GM18909 (cell line): ENCODE measurements around the gene UBAC2.

Source experiments
- ATAC-seq: cut with Tn5 transposase; IDR thresholded peaks from one replicate; pipeline ENCODE4 v1.9.1; 2021; ENCODE audit warnings: mild to moderate bottlenecking; ENCODE audit not compliant: unreplicated experiment, poor library complexity

UBAC2 gene

DNA sequence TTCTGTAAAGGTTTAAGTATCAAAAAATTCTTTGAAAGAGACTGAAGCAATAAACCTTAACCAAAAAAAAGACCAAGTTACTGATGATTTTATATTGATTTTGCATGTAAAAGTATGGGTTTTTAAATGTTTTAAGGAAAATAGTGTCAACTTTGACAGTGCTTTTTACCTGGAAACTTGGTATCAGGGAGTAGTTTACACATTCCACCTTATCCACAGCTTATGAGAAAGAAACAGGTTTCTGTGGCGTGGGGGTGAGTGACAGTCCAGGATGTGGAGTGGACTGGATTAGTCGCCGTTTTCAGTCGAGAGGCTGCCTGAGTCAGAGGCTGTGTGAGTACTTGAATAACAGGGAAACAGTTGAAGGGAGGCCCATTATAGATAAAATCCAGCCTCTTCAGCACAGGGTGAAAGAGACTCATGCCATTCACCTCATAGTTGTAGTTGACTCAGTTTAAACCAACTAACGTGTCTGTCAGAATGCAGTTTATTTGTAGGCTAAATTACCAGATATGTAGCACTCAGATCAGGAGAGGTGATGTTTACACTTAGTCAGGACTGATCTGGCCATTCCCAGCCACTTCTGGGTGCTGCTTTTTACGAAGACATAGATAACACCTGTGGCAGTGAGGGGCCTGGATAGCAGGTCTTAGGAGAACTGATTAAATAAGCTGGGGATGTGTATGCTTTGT lies 107.1 kb downstream of the UBAC2 start:
- peak; percentile 47 for ATAC-seq

DNA sequence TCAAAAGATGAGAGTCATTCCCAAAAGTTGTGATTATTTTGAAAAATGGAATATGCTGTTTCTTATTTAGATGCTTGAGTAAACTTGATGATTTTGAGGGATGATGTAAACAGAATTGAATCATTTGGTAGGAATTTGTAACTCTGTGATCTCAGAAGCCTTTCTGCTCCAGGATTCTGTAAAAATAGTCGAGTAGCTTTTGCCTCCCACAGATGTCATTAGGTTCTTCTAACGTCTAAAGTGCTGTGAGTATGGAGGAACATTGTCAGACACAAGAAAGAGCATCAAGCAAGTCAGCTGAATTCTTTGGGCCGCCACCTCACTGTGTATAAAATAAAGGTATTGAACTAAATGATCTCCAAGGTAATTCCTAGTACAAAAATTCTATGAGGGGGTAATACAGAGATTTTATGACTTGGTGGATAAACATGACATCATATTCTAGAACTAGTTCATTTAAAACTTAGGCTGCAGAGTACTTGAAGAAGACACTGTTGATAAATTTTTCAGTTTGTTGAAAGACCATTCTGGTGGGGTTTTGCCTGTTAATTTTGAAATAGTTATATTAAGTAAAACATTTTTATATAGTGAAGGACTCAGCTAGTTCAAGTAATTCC lies 107.9 kb downstream of the UBAC2 start:
- ATAC-seq = no peak

DNA sequence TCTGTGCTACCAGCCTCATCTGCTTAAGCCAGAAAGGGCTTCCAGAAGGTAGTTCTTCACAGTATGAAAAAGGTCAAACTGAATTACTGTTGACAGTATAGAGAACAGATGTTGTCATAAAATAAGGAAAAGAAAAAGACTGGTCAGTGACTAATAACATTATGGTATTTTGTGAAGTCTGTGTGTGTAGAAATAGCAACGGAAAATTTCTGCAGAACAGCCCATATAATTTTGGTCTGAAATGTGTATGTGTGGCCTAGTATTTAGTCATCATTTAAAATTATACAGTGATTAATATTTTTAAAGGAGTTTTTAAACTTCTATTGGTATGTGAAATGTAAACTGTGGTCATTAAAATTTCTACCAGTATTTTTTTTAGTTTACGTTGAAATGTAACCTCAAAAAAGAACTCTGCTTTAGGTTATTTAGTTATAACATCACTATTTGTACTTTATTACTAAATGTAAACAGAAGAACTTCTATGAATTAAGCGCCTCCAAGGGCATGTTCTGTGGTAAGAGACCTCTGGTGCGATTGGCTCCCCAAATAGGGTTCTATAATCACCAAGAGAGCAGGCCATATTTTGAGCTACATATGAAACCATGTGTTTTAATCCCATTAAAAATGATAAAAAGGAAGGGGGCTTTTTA lies 109.9 kb downstream of the UBAC2 start:
- ATAC-seq = peak; percentile 34

DNA sequence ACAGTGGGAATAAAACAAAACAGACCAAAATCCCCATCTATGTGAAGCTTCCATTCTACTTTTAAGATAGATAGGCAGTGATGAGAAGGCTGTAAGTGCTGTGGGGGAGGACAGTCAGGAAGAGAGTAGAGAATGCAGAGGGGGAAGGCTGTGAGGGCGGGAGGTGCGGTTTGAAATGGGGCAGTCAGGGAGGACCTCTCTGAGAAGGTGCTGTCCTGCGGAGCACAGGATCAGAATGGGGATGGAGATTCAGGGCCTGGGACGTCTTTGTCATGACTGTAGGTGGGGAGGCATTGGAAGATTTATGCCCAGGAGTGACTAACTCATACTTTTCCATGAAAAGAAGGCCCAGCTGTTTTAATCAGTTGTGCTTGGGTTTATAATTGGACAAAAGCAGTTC lies 110.5 kb downstream of the UBAC2 start:
- ATAC-seq = no peak

DNA sequence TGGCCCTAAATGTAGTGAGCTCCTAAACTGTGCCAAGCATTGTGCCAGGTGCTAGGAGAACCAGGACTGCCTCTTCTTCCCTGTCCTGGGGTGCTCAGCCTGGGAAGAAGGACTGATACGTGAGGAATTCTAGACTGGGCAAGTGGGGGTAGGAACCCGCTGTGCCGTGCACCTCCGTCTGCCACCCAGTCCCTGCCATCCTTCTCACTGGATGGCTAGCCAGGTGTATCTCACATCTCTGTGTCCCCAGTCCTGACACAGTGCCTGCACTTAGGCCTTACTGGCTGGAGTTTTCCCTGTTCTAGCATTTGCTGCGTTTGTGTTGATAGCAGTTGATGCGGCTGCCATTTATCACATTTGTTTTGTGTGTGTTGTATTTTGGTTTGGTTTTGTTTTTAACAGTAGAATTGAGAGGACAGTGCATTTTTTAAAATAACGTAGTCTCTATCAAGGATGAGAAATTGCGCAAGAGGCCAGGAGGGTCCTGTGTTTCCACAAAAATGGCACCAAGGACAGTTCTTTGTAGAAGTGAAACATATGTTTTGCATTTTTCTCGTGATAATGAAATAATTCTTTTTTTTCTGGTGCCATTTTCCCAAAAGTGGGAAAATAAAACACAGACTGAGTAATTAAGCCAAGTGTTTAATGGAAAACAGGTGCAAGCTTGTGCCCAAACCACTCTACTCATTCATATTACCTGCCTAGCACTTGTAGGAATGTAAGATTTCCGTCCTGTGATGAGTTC lies 111.3 kb downstream of the UBAC2 start:
- ATAC-seq = no peak

DNA sequence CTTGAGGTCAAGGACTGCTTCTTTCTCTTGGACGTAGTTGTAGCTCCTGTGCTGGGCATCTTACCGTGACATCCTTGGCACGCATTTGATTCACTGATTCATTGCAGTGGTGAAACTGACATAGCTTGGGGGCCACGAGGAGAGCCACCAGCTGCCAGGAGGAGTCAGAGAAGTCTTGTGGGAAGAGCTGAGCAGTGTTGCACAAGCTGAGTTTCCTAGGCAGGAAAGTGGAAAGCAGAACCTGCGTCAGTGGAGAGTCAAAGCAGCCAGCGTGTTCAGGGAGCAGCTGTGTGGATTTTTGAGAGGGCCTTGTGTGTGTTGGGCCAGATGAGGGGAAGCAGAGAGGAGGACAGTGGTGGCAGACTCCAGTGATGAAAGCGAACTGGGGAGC lies 111.8 kb downstream of the UBAC2 start:
- ATAC-seq = no peak

DNA sequence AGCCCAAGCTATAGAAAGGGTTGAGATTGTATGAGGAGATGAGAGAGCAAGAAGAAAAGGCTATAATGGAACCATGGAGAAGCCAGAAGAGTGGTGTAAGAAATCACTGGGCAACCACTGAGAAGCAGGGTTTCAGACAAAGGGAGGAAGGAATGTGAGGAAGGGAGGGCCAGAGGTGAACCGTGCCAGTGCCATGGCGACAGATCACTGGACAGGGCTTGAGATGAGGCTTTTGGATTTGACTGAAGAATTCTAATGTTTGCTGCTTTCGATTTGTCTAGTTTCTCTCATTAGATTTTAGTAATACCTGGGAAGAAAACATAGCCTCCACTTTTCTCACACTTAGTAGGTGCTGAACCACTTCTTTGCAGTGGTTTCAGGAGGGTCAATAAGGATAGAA lies 112.8 kb downstream of the UBAC2 start:
- ATAC-seq = no peak

DNA sequence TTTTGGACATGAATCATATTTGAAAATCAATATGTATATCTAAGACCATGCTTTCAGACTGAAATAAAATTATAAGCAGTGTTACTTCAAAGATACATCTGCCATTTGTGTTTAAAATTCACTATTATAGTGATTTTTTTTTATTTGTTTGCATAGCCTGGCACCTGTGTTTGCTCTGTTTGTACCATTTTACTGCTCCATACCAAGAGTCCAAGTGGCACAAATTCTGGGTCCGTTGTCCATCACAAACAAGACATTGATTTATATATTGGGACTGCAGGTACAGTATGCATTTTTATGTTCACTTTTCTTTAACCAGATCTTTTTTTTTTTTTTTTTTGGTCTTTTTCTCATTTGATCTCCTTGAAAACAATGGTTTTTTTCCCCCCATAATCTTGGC lies 113.3 kb downstream of the UBAC2 start:
- no peak for ATAC-seq

DNA sequence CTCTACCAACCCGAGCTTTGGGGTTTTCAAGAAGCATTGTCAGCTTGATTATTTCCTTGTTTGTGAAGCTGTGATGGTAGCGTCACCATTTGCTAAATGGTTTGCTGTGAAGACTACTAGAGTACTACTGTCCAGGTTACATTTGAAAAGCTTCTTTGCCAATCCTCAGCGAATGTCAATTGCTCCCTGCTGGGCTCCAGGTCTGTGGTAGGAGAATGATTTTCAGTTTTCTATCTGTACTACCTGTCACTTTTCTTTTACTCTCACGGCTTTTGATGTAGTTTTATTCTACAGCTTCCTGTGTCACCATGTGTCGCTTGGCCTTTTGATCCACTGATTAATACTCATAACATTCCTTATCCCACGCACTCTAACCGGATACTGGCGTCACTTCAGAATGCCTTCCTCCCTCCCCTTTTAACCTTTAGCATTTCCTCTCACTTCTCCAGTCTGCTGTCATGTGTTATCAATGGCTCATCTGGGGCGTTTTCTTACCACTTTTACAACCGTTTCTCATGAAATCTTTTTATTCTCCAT lies 114.1 kb downstream of the UBAC2 start:
- ATAC-seq = no peak

DNA sequence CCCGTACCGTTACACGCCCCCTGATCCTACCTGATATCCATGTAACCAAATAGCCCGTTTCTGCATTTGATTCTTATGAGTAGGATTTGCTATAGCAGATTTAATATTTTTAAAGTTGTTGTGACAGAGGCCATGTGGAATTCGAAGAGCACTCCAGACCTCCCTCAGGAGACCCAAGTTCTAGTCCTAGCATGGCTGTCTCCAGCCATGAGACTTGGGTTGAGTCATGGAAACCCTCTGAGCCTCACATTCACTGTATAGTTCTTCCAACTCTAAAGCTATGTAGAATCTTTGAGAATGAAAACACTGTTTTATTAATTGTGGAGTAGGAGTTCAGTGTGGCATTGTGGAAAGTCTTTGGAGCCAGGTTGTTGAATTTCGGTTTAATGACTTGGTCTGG lies 114.5 kb downstream of the UBAC2 start:
- ATAC-seq = no peak

DNA sequence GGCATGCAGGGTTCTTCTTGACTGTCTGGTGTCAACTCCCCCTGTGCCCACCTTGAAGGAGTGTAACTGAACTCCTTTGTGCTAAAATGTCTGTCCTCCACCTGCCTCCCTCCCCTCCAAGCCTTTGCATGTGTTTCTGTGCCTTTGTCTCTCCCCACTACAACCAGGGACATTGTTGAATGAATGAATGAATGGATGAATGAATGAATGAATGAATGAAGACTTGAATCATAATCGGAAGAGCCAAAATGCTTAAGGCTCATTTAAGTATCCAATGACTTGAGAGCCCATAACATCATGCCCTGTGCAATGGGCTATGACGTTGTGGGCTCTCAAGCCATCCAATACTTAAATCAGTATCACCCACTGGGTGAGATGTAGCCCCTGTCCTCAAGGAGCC lies 115.6 kb downstream of the UBAC2 start:
- ATAC-seq = no peak

DNA sequence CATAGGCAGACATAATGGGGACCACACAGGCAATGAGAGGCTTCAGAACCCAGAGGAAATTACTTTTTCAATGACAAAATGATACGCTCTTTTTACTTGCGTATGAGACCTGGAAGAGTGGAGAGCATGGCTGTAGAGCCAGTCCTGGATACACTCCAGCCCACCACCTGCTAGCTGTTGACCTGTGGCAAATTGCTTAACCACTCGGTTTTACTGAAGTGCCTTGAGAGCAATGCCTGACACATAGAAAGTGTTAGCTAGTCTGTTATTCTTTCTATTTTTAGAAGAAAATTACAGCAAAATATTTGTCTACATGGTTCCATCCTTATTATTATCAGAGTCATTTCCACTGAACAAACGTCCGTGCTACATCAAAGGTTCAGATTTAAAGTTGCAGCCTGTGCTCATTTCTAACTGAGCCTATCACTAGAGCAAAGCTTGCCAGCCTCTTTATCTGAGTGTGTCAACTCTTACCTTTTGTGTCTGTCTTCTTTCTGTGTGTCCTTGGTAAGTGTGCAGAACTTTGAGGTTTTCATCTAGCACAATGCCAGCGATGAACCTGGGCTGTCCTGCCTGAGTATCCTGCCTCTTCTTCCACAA lies 116.1 kb downstream of the UBAC2 start:
- ATAC-seq = no peak

DNA sequence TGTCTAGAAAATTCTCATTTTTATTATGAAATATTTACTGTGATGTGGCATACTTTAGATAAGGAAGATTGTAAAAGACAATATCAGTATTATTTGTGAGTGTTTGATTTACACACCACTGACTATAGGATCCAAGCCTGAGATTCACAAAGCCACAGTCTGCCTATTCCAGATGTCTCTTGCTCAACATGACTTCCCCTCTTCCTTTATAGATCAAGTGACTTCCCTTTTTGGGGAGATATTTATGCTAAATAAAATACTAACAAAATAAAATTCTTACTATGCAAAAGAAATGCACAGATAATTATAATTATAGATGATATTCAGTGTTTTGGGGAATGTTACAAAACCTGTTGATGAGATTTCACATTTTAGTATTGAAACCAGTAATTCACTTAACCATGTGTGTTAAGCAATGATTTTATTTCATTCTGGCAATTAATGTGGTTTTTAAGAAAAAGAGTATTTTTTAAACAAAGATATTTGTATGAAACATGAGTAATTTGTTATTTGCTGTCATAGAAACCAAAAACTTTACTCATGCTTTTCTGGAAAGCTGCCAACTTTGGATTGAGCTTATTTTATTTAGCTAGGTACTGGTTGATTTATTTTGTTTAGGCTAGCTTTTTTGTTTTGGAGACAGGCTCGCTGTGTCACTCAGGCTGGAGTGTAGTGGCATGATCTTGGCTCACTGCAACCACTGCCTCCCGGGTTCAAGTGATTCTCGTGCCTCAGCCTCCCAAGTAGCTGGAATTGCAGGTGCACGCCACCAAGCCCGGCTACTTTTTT lies 120.2 kb downstream of the UBAC2 start:
- ATAC-seq = no peak

DNA sequence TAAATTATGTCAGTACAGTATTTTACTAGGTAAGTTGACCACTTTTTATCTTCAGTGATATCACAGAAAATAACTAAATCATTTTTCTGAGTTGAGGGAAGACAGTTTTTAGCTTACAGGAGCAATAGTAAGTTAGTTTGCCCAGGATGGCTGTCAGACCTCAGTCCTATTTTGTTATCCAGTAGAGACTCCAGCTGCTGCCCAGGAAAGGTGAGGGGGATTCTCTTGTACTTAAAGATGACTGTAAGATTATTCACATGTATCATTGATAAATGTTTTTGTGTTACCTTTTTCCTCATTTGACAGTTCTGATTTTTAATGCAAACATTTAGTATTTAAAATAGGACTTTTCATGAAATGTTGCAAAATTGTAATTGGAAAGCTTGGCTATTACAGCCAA lies 121.1 kb downstream of the UBAC2 start:
- ATAC-seq = no peak

DNA sequence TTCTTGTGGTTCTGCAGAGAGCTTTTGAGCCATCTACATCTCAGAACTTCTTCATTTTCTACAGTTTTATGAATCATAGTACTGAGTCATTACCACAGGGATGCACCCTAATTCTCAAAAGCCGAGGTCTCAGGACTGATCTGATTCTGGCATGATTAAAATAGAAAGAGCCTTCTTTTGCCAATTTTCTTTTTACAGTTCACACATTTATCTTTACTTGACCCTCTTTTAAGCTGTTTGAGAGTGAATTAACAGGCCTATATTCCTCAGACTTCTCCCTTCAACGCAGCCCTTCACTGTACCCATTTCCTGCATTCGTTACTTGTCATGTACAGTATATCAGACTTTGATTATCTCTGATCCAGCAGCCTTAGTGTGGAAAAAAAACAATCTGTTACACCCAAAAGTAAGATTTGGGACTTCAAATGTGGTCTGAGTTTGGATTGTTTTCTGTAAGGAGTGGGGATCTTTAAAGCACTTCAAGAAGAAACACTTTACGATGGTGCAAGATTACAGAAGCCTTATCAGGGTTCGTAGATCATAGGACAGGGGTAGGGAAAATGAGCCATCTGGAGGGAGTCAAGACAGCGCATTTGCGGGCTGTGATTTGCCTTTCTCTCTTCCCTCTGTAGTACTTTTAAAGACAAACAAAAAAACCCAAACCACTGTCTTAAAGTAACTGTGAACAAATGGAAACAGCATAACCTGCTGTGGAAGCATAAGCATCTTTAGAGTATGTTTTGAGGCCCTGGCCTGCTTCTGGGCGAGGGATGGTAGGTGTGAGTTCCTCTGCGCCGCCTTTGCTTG lies 121.8 kb downstream of the UBAC2 start:
- ATAC-seq = peak; percentile 82

DNA sequence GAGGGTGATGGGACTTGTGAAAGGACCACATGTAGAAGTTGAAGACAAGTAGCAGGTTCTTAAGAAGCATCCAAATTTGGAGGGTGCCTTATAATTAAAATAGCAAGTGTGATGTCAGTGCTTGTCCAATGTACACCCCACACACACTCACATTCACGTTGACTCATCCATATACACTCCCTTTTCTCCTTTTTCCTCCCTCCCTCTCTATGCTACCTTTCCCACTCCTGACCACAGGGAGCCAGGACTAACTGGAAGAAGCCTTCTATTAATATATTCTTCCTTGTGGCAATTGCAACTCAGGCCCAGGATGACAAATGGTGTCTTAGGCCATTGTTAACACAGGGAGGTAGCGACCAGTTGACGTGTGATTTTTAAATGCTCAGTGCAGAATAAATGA lies 122.8 kb downstream of the UBAC2 start:
- no peak for ATAC-seq

DNA sequence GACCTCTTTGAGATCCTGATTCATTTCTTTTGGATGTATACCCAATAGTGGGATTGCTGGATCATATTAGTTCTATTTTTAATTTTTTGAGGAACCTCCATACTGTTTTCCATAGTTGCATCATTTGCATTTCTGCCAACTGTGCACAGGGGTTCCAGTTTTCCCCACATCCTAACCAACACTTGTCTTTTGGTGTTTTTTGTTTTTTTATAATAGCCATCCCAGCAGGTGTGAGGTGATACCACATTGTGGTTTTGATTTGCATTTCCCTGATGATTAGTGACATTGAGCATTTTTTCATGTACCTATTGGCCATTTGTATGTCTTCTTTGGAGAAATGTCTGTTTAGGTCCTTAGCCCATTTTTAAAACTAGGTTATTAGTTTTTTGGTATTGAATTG lies 125.4 kb downstream of the UBAC2 start:
- no peak for ATAC-seq

DNA sequence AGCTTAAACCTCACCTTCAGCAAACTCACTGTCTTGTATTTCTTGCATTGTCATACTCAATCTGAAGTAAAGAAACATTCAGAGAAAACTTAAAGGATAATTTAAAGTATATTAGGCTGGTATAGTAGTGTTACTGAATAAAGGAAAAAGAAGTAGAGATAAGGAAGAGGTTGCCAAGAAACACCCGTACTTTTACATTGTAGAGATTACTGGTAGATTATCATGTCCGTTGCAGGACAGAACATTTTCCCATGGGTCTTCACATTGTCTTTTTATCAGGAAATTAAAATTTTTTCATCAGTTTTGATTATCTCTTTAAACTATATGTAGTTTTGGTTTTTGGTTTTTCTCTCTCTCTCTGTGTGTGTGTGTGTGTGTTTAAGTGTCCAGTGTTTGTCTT lies 126.5 kb downstream of the UBAC2 start:
- ATAC-seq = no peak

DNA sequence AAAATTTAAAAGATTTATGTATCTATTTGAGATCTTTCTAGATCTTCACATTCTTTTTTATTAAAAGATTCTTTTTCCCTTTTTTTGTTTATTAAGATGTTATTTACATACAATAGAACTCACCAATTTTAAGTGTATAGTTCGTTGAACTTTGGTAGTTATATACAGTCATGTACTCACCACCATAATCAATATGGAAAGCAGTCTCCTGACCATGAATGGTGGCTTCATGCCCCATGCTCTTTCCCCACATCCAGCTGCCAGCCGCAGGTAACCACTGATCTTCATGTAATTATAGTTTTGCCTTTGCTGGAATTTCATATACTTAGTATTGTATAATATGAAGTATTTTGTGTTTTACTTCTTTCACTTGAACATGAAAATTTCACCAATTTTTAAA lies 127.1 kb downstream of the UBAC2 start:
- ATAC-seq = no peak
